A549 treated with DMSO at 1 μM for 4 hours (cell line): Measurements from ENCODE around the gene PRPF8. TPM values are rescaled to one million over a fixed set of nuclear protein-coding genes. Genes with fewer than 3 reads are reported as not detected.

Source experiments
- total RNA-seq: library from RNA; stranded (reverse); fragments of 200-300 nt; extraction: Qiagen RNA extraction; gene quantifications from 5 replicates; pipeline ENCODE4 v1.2.3, GENCODE V29; 2022; ENCODE audit warnings: low read depth

The PRPF8 gene
- 263 to 302 TPM (median 284 TPM) in 5 replicates for total RNA-seq

DNA sequence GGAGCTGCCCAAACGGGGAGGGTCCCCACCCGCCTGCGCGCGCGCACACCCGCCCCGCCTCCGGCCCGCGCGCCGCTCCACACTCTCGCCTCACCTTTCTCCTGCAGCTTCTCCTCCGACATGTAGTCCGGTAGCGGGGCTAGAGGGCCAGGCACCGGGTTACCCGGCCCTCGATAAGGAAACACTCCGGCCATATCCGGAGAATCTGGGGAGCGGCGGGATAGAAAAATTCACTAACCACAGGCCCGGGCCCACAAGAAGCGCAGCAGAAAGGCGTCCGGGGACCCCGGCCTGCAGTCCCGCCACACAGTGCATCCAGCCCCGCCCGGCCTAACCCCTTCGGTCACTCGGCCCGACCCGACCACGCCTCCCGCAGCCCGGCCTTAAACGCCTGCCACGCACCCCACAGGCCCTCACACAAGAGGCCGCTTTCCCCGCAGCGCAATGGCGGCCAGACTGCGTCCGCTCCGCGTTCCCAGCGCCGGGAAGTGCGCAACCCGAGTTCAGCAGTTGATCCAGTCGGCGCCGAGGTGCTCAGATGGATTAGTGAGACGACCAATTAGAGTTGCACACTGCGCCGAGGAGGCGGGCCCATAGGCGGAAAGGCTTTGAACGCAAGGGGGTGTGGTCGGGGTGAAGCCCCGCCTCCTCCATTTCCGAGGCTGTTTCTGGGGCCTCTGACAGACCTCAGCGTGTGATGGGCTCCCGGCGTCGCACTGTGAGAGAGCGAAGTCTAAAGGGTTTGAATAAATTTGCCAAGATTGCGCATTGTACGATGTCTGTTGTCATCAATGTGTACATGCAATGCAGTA is at the start of gene PRPF8:
TSS of gene PRPF8 (minus strand) at position 490 of the 812 bp plus-strand sequence. CDS start at position 194, 296 bp downstream.

DNA sequence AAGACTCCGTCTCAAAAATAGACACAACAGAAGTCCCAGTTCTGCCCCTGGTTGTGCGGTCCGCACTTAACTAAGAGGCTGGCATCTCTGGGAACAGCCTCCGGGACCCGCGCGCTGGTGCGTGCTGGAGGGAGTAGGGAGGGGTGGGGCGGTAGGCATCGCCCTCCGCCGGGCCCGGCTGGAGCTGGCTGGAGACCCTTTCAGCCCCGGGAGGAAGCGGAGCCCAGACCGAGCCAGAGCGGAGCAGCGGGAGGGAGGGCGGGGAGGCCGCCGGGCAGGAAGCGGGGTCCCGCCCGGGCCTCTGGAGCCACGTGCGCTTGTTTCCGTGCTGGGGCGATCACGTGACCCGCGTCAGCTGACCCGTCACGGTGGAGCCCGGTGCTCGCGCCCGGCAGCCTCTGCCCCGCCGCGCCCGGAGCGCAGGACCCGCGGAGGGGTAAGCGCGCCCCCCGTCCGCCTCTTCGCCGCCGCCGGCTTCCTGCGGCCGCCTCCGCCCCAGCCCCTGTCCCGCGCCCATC is 39.7 kb upstream of the PRPF8 start, which contains the start of gene WDR81:
TSS of gene WDR81 (plus strand) at position 354 of the 518 bp plus-strand sequence. CDS start 256 bp downstream, outside the sequence.

DNA sequence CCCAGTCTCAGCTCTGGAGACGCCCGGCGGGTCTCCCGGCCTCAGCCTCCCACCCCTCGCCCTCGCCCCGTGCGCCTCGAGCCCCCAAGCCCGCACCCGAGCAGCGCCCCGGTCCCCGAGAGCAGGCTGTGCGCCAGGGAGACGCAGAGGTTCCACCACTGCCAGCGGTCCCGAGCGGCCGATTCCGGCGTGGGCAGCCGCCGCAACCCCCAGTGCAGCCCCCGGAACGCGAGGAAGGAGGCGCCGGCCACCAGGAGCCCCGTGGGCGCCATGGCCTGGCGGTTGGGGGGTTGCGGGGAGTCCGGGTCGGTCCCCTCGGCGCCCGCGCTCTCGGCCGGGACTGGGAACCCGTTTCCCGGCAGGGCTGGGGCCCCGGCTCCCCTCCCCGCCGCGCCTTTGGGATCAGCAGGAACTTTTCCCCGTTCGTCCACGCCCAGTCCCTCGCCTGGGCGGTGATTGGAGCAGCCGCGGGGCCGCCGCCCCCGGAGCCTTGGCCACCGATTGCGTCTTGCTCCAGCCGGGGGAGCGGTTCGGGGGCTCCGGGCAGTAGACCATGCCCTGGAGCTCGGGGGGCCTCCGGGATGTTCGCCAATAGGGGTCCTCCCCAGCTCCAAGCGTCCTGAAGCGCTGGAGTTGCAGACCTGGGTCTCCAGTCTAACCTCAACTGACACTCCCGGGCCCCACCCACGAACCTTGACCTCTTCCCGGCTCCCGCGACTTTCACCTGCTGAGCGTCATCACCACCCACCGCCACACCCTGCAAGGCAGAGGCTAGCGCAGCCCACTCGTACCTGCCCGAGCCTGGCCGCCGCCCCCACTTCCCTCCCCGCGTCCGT is 25.5 kb upstream of the PRPF8 start, which contains the start of gene TLCD2:
TSS of gene TLCD2 (minus strand) at position 407 of the 836 bp plus-strand sequence. CDS start at position 272, 135 bp downstream.

DNA sequence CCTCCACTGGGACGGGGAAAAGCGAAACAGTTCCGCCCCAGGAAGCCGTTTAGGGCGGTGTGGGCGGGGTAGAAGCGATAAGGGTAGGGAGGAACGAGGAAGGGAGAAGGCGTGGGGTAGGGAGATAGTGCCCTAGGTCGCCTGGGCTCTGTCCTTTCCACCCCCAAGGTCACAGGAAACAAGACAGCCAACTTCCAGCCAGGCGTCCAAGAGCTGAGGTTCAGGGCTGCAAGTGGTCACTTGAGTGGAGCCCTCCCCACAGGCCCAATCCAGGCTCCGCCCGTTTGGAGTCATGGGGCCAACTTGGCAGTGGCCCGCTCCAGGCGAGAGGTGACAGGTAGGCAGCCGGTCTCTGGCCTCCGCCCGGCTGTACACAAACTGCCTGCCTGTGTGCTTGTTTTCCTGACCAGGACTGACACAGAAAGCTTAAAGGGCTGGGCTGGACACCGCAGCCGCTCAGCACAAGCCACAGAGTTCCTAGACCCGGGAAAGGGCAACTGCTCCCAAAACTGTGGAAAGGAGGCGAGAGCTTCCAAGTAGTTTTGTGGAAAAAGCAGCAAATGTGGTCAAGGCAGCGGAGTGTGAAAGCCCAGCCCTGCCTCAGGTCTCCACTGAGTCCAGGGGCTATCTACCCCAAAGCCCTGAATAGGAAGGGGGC is 34.7 kb downstream of the PRPF8 start, which contains the start of gene RILP:
TSS of gene RILP (minus strand) at position 23 of the 658 bp plus-strand sequence. CDS start 62 bp downstream, outside the sequence.

DNA sequence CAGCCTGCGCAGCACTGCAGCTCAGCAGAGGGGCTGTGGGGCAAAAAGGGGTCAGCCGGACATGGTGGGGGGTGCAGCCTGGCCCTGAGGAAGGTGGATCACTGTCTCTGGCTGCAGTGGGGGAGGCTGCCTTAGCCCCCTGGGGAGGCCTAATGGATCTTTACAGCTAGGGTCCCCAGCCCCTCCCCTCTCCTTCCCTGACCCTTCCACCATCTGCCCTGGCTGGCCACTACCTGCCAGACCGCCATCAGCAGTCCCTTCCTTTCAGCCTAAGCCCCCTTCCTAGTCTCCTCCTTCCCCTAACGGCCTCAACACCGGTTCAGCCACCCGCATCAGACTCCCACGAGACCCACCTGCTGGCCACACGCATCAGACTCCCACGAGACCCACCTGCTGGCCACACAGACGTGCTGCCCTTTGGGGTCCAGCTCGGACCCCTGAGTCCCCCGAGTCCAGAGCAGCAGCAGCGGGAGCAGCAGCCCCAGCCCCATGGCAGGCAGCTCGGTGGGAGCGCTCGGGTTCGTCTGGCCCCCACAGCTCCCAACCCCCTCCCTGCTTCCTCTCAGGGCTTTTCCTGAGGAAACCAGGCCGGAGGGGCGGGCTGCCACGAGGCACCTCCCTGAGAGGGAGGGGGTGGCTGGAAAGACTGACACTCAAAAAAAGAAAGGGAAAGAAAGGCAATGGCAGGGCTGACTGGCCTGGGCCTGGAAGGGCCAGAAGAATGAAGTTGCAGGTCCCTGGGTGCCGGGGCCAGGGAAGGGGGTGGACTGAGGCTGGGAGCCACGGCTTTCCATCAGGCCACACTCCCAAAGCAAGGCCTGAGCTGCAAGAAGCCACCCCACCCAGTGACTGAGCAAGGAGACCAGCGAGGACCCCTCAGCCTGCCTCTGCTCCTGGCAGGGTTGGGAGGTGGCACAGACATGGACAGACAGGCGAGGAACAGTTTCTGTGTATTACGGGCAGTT is 39.2 kb downstream of the PRPF8 start, which contains the start of gene SCARF1:
TSS of gene SCARF1 (minus strand) at position 526 of the 965 bp plus-strand sequence. CDS start at position 491, 35 bp downstream.

DNA sequence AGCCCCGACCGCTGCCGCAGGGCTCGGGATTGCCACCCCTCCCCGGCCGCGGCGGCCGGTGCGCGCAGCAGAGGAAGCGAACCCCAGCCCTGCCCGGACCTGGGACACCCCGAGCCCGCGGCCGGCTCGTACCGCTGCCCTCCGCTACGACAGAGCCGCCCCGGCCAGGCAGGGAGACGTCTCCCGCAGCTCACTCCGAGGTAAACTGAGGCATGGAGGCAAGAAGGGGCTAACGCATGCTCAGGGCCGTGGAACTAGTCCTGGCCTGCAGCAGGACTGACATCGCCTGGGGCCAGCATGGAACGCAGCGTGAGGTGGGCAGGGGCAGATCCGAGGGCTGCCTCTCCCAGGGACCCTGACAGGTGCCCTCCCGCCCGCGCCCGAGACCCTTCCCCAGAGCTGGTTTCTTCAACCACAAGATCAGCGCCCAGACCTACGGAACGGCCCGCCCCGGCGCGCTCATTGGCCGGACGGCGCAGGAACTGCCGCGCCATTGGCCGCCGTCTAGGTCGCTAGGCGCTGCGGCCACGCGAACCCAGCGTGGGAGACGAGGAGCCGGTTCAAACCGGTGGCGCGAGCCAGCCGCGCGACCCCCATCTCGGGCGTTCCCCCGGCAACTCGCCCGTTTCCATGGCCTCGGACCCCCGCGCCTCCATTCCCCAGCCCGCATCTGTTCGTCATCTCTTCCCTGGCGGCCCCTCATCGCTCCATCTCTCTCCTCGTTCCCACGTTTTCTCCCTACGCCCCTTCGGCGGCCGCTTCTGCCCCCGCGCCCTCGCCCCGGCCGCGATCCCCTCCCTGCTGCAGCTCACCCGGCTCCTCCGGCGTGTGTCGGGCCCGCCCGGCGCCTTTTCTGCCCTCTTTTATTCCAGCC is 56.4 kb downstream of the PRPF8 start, which contains the start of gene SLC43A2:
TSS of gene SLC43A2 (minus strand) at position 853 of the 874 bp plus-strand sequence. CDS start 960 bp downstream, outside the sequence.

Other genes with a start within 250 kb of the PRPF8 start
- 75.7 to 89.3 TPM (median 83.2 TPM) in 5 replicates for gene CRK, start 228.6 kb downstream of the PRPF8 start, total RNA-seq
- 116 to 144 TPM (median 135 TPM) in 5 replicates for gene MYO1C, start 192.2 kb downstream of the PRPF8 start, total RNA-seq
- 23.1 to 26.6 TPM (median 25.3 TPM) in 5 replicates for gene INPP5K, start 168.3 kb downstream of the PRPF8 start, total RNA-seq
- 60.8 to 70.1 TPM (median 65.9 TPM) in 5 replicates for gene PITPNA, start 122.1 kb downstream of the PRPF8 start, total RNA-seq
- 6.0 to 8.2 TPM (median 7.1 TPM) in 5 replicates for gene SLC43A2, start 56.0 kb downstream of the PRPF8 start, total RNA-seq
- gene SCARF1, start 39.1 kb downstream of the PRPF8 start, total RNA-seq, result 0.16 to 0.43 TPM (median 0.24 TPM) in 5 replicates
- 13.4 to 18.0 TPM (median 17.5 TPM) in 5 replicates for gene RILP, start 35.0 kb downstream of the PRPF8 start, total RNA-seq
- gene TLCD2, start 25.5 kb upstream of the PRPF8 start, total RNA-seq, result 1.1 to 1.8 TPM (median 1.4 TPM) in 5 replicates
- 23.3 to 33.6 TPM (median 28.4 TPM) in 5 replicates for gene WDR81, start 39.8 kb upstream of the PRPF8 start, total RNA-seq
- 1.6 to 2.3 TPM (median 1.8 TPM) in 5 replicates for gene SERPINF2, start 58.0 kb upstream of the PRPF8 start, total RNA-seq
- gene SERPINF1, start 77.2 kb upstream of the PRPF8 start, total RNA-seq, result 1.2 to 2.6 TPM (median 2.1 TPM) in 5 replicates
- 8.0 to 11.2 TPM (median 10.1 TPM) in 5 replicates for gene SMYD4, start 145.0 kb upstream of the PRPF8 start, total RNA-seq
- gene RPA1, start 145.1 kb upstream of the PRPF8 start, total RNA-seq, result 60.6 to 82.2 TPM (median 77.8 TPM) in 5 replicates